OCI-LY7 (cell line): Measurements from ENCODE around the gene KCNQ1OT1. TPM values are rescaled to one million over a fixed set of nuclear protein-coding genes. Genes with fewer than 3 reads are reported as not detected.

Experiments used
- BruUV-seq: library from RNA; stranded (reverse); fragments of 400-500 nt; replicated peaks from 2 replicates; lab custom pipeline; 2021; lab: Mats Ljungman, UMichigan
- CTCF ChIA-PET: fragments of 300-600 bp; sonication (Branson Sonifier 250); formaldehyde crosslinking; loops from one replicate; lab custom pipeline; 2022; ENCODE audit warnings: antibody characterized with exemption; ENCODE audit not compliant: unreplicated experiment; lab: Charles Lee
- POLR2A ChIA-PET: fragments of 300-600 bp; sonication (Branson Sonifier 250); formaldehyde crosslinking; loops from one replicate; lab custom pipeline; 2022; ENCODE audit warnings: antibody characterized with exemption; lab: Charles Lee
- DNase-seq: peaks from one replicate; pipeline ENCODE4 v3.0.0-alpha.2; 2015; ENCODE audit warnings: low spot score
- H2AFZ ChIP-seq: fragments of 200-600 bp; sonication (generic), shearing (Covaris generic); 2 replicates; pipeline ENCODE4 v1.6.1; 2014; ENCODE audit warnings: mild to moderate bottlenecking, antibody characterized with exemption, low read length, moderate library complexity
- H3K27ac ChIP-seq: fragments of 200-600 bp; sonication (generic); 2 replicates; pipeline ENCODE4 v1.5.1; 2014; ENCODE audit warnings: mixed run types, low read depth, mild to moderate bottlenecking, moderate library complexity, low read length, inconsistent platforms; ENCODE audit not compliant: poor library complexity, severe bottlenecking
- H3K36me3 ChIP-seq: fragments of 200-600 bp; sonication (generic); 2 replicates; pipeline ENCODE4 v1.6.1; 2014; ENCODE audit warnings: mild to moderate bottlenecking, antibody characterized with exemption, low read length, moderate library complexity, mixed read lengths; ENCODE audit not compliant: insufficient read depth
- H3K4me1 ChIP-seq: fragments of 200-600 bp; sonication (generic); 2 replicates; pipeline ENCODE4 v1.5.1; 2014; ENCODE audit warnings: mild to moderate bottlenecking, low read length; ENCODE audit not compliant: insufficient read depth, poor library complexity, severe bottlenecking
- H3K4me2 ChIP-seq: fragments of 200-600 bp; sonication (generic); 2 replicates; pipeline ENCODE4 v1.6.1; 2014; ENCODE audit warnings: mild to moderate bottlenecking, low read length
- H3K4me3 ChIP-seq: fragments of 200-600 bp; sonication (generic); 2 replicates; pipeline ENCODE4 v1.5.1; 2014; ENCODE audit warnings: mild to moderate bottlenecking, low read depth, low read length; ENCODE audit not compliant: poor library complexity, severe bottlenecking
- H3K79me2 ChIP-seq: fragments of 200-600 bp; sonication (generic); 2 replicates; pipeline ENCODE4 v1.6.1; 2016; ENCODE audit warnings: low read depth, mild to moderate bottlenecking, low read length, moderate library complexity, mixed read lengths; ENCODE audit not compliant: insufficient read depth
- H3K9me2 ChIP-seq: fragments of 200-600 bp; sonication (generic); 2 replicates; pipeline ENCODE4 v1.6.1; 2016; ENCODE audit warnings: mild to moderate bottlenecking, low read length, mixed read lengths; ENCODE audit not compliant: insufficient read depth
- H3K9me3 ChIP-seq: fragments of 200-600 bp; sonication (generic); 2 replicates; pipeline ENCODE4 v1.6.1; 2014; ENCODE audit warnings: mild to moderate bottlenecking, mixed run types, low read length, mixed read lengths
- H4K20me1 ChIP-seq: fragments of 200-600 bp; sonication (generic); 2 replicates; pipeline ENCODE4 v1.6.1; 2014; ENCODE audit warnings: mild to moderate bottlenecking, antibody characterized with exemption, low read length, moderate library complexity, mixed read lengths; ENCODE audit not compliant: insufficient read depth
- EZH2phosphoT487 ChIP-seq: fragments of 200-600 bp; sonication (generic); IDR thresholded peaks from 2 replicates; pipeline ENCODE4 v1.6.1; 2018; ENCODE audit warnings: low read depth, borderline replicate concordance, mild to moderate bottlenecking, mixed run types, antibody characterized with exemption, low read length, moderate library complexity, mixed read lengths
- intact Hi-C: fragments of 100-400 bp; cut with micrococcal nuclease; formaldehyde crosslinking; loops from one replicate; pipeline ENCODE4 v1.10.0; 2022; ENCODE audit not compliant: unreplicated experiment
- total RNA-seq, 2 experiments: library from RNA; depleted of rRNA in 1 of 2; stranded (reverse); fragments of >200 nt in 1 of 2; shearing (Covaris generic) in 1 of 2; gene quantifications; 2 replicates each; pipeline ENCODE4 v1.2.3, GENCODE V29; 2014 to 2022
- TF ChIP-seq, protein P1 (sequence below): fragments of 200-600 bp; sonication (generic); conservative IDR thresholded peaks from 2 replicates; pipeline ENCODE4 v1.5.1; 2014; ENCODE audit warnings: mild to moderate bottlenecking, antibody characterized with exemption, low read length, moderate library complexity, mixed read lengths

The KCNQ1OT1 gene
- total RNA-seq, 2 experiments from 2014 or later: 2.9 to 3.4 TPM

DNA sequence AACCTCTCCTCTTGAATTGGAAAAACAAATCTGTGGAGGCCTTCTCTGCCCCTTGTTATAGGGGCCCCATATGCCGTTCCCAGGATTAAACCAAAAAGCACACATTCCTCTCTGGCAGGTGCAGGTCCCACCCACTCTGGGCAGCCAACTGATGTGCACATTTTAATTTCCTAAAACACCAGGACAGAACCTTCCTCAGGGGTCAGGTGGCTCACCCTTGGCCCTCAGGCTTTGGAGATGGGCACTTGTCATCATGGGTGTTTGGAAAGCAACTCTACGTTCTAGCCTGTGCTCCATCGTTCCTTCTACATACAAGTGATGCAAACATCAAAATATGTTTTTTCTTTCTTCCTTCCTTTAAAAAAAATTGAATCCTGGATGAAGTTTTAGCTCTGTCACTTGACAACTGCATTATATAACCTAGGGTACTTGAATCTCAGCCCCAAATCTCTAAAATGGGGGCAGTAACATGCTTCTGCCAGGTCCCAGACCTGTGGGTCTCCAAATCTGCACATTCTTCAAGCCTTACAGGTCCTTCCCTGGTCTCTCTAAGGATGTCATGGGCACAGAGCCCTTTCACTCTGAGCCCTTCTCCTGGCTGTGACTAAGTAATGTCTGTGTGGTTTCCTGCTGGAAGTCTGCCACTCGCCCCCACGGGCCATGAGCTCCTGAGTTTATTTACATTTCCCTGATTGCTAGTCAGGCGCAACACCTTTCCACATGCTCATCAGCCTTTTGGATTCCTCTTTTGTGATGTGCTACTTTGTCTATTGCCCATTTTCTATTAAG lies 43.8 kb downstream of the KCNQ1OT1 start:
- no peak for DNase-seq
- no peaks in the 10 kb centered on the region for H3K79me2 ChIP-seq
- H3K36me3 ChIP-seq: no peaks in the 10 kb centered on the region
- POLR2A ChIA-PET: interaction anchor here (0.6 kb wide), 1 partner anchor 217 kb away, joined by 4 read pairs; no protein-coding TSS in a partner anchor
- CTCF ChIA-PET: no interaction called here
- H3K4me2 ChIP-seq: no peak overlapping the region
- no peak overlapping the region for H3K4me3 ChIP-seq
- H2AFZ ChIP-seq: no peak overlapping the region
- H4K20me1 ChIP-seq: no peaks in the 10 kb centered on the region
- no peaks in the 10 kb centered on the region for H3K4me1 ChIP-seq
- H3K9me2 ChIP-seq: no peaks in the 10 kb centered on the region
- BruUV-seq: no TSS peak
- 0 out of 2 replicates have a peak, but pooled peaks cover under 1% of the 10 kb centered on the region for H3K9me3 ChIP-seq
- TF ChIP-seq, protein P1, sequence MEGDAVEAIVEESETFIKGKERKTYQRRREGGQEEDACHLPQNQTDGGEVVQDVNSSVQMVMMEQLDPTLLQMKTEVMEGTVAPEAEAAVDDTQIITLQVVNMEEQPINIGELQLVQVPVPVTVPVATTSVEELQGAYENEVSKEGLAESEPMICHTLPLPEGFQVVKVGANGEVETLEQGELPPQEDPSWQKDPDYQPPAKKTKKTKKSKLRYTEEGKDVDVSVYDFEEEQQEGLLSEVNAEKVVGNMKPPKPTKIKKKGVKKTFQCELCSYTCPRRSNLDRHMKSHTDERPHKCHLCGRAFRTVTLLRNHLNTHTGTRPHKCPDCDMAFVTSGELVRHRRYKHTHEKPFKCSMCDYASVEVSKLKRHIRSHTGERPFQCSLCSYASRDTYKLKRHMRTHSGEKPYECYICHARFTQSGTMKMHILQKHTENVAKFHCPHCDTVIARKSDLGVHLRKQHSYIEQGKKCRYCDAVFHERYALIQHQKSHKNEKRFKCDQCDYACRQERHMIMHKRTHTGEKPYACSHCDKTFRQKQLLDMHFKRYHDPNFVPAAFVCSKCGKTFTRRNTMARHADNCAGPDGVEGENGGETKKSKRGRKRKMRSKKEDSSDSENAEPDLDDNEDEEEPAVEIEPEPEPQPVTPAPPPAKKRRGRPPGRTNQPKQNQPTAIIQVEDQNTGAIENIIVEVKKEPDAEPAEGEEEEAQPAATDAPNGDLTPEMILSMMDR: no peak
- TF ChIP-seq EZH2phosphoT487: no peak
- intact Hi-C loops: no loop called here
- H3K27ac ChIP-seq: no peak overlapping the region

DNA sequence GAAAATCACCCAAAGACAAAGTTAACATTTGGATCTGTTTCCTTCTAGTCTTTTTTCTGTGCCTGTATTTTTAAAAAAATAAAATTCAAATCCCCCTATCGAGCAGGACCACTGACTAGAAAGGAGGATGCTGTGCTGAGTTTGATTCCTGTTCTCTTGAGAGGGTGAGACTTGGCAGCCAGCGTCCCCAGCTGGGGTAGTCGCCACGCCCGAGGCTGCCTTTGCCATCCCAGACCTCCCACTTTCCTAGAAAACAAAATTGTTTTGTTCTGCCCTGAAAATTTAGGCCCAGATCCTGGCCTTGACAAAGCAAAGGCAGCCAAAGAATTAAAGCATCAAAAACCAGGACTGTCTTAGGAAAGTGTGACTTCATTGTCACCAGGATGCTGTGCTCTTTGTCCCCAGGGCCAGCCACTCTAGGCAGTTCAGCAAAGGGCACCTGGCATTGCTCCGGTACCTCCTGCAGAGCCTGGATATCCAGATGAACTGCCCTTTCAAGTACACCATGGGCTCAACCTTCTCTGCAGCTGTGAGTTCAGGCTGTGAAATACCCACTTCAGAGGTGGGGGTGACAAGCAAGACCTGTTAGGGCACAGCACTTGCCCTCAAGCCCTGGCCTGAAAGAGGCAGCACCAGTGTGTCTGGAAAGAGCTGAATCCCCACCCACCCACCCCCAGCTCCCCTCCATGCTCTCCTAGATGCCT lies 44.6 kb downstream of the KCNQ1OT1 start:
- H2AFZ ChIP-seq: no peak overlapping the region
- no peaks in the 10 kb centered on the region for H3K79me2 ChIP-seq
- ChIA-PET CTCF (no interaction called here), POLR2A (interaction anchor here (0.6 kb wide), 1 partner anchor 218 kb away, joined by 4 read pairs; no protein-coding TSS in a partner anchor)
- H3K9me3 ChIP-seq: peaks cover 8% of the 10 kb centered on the region; the same call in 1 of the 2 replicates
- no peak overlapping the region for H3K27ac ChIP-seq
- TF ChIP-seq, protein P1: no peak
- no peak for TF ChIP-seq EZH2phosphoT487
- BruUV-seq: no TSS peak
- no peak overlapping the region for H3K4me3 ChIP-seq
- intact Hi-C loops: no loop called here
- H4K20me1 ChIP-seq: no peaks in the 10 kb centered on the region
- H3K4me1 ChIP-seq: no peaks in the 10 kb centered on the region
- H3K36me3 ChIP-seq: no peaks in the 10 kb centered on the region
- H3K4me2 ChIP-seq: no peak overlapping the region
- DNase-seq: no peak
- H3K9me2 ChIP-seq: no peaks in the 10 kb centered on the region
